Gastroesophageal sphincter (tissue), 4 donors: ENCODE results near the gene CDYL. TPM values are rescaled to one million over a fixed set of nuclear protein-coding genes. Genes with fewer than 3 reads are reported as not detected.

Source experiments
- ATAC-seq: fragments of 150-250 bp; one replicate; pipeline ENCODE4 v1.9.1; 2016; ENCODE audit warnings: mild to moderate bottlenecking, moderate library complexity
- H3K27ac ChIP-seq, 4 donors: fragments of 200-600 bp; sonication (generic) in 3 of 4; 1 replicate in 3 of 4; 2 replicates in 1 of 4; pipeline ENCODE4 v1.5.1; 2016 to 2019
- H3K27me3 ChIP-seq: fragments of 200-600 bp; sonication (generic); one replicate; pipeline ENCODE4 v1.5.1; 2019
- H3K36me3 ChIP-seq, 2 donors: fragments of 200-600 bp; sonication (generic); one replicate each; pipeline ENCODE4 v1.5.1; 2019; ENCODE audit warnings: control low read depth in 1 of 2
- H3K4me1 ChIP-seq, 3 donors: fragments of 200-600 bp; sonication (generic); 1 replicate in 2 of 3; 2 replicates in 1 of 3; pipeline ENCODE4 v1.5.1; 2016 to 2019; ENCODE audit warnings: control low read depth in 2 of 3
- H3K4me3 ChIP-seq, 2 donors: fragments of 200-600 bp; sonication (generic); one replicate each; pipeline ENCODE4 v1.5.1; 2019; ENCODE audit warnings: mild to moderate bottlenecking in 1 of 2, moderate library complexity in 1 of 2
- H3K9me3 ChIP-seq, 3 donors: fragments of 200-600 bp; sonication (generic); one replicate each; pipeline ENCODE4 v1.5.1; 2017 to 2019; ENCODE audit warnings: control low read depth in 2 of 3
- CTCF ChIP-seq, 4 experiments: fragments of 200-600 bp in 2 of 4; fragments of 450-650 bp in 2 of 4; sonication (generic) in 1 of 4; IDR thresholded peaks; one replicate each; pipeline ENCODE4 v1.5.1; 2017 to 2019; ENCODE audit warnings: antibody characterized with exemption in 4 of 4, mild to moderate bottlenecking in 2 of 4, moderate library complexity in 2 of 4
- EP300 ChIP-seq: sonication (generic); formaldehyde crosslinking; IDR thresholded peaks from one replicate; pipeline ENCODE4 v1.6.1; 2017; ENCODE audit warnings: antibody characterized with exemption, mild to moderate bottlenecking
- POLR2A ChIP-seq, 2 donors: fragments of 450-650 bp; IDR thresholded peaks; one replicate each; pipeline ENCODE4 v1.6.1; 2017; ENCODE audit warnings: antibody characterized with exemption in 2 of 2, mild to moderate bottlenecking in 2 of 2, moderate library complexity in 1 of 2
- POLR2AphosphoS5 ChIP-seq: sonication (generic); formaldehyde crosslinking; IDR thresholded peaks from one replicate; pipeline ENCODE4 v1.6.1; 2017; ENCODE audit warnings: antibody characterized with exemption
- WGBS, 2 donors: methylation state at CpG; one replicate each; pipeline ENCODE4 v1.1.5; 2018; ENCODE audit warnings: low coverage in 1 of 2; 5-methylcytosine and 5-hydroxymethylcytosine counted together
- total RNA-seq, 4 donors: library from RNA; depleted of rRNA; stranded (reverse); fragments of >200 nt; gene quantifications; one replicate each; pipeline ENCODE4 v1.1.0, GENCODE V29; 2016

CDYL gene
- total RNA-seq, 4 donors from 2014 or later, result 32.0 to 68.3 (median 54.0) TPM

GRCh38 chr6:4903121-4903520, 126.9 kb downstream of the CDYL start:
- H3K9me3 ChIP-seq, result peaks cover 0 to 6% (median 0%) of the 10 kb centered on the region in 3 donors
- peaks cover 0 to 18% (median 0%) of the 10 kb centered on the region in 3 donors for H3K4me1 ChIP-seq
- no peak for TF ChIP-seq CTCF (IDR thresholded peaks at IDR 0.05)
- no peak for TF ChIP-seq POLR2AphosphoS5
- no peak for TF ChIP-seq EP300
- no peak for TF ChIP-seq POLR2A (IDR thresholded peaks at IDR 0.05)
- no peak overlapping the region for H3K27ac ChIP-seq
- WGBS, 2 donors, result 95 to 97% methylated on average over 9 of the region's 9 CpGs
- H3K36me3 ChIP-seq, result peaks cover 0 to 35% of the 10 kb centered on the region in 2 donors
- no peaks in the 10 kb centered on the region for H3K27me3 ChIP-seq
- H3K4me3 ChIP-seq, result no peak overlapping the region
- ATAC-seq, result no peak

- Histone ChIP-seq H3K27ac (no peak overlapping the region), H3K36me3 (peaks cover 0 to 32% of the 10 kb centered on the region in 2 donors), H3K4me1 (peaks cover 0 to 20% (median 0%) of the 10 kb centered on the region in 3 donors), H3K4me3 (no peak overlapping the region), H3K9me3 (peaks cover 0 to 6% (median 0%) of the 10 kb centered on the region in 3 donors), H3K27me3 (no peaks in the 10 kb centered on the region)
- no peak for TF ChIP-seq EP300
- no peak for TF ChIP-seq POLR2A (IDR thresholded peaks at IDR 0.05)
- TF ChIP-seq POLR2AphosphoS5, result no peak
- WGBS, 2 donors, result 68 to 84% methylated on average over 5 to 7 of the region's 12 CpGs
- no peak for ATAC-seq
Observed at GRCh38 chr6:4903751-4904370, 127.7 kb downstream of the CDYL start.

GRCh38 chr6:4904461-4905025, 128.3 kb downstream of the CDYL start:
- WGBS, 2 donors, result 94 to 98% methylated on average over 3 to 4 of the region's 12 CpGs
- no peak overlapping the region for H3K27ac ChIP-seq
- H3K4me3 ChIP-seq, result no peak overlapping the region
- no peaks in the 10 kb centered on the region for H3K27me3 ChIP-seq
- H3K9me3 ChIP-seq, result peaks cover 0 to 3% (median 0%) of the 10 kb centered on the region in 3 donors
- ATAC-seq, result no peak
- peaks cover 0 to 27% of the 10 kb centered on the region in 2 donors for H3K36me3 ChIP-seq
- TF ChIP-seq CTCF (IDR thresholded peaks at IDR 0.05), result no peak
- no peak for TF ChIP-seq POLR2A (IDR thresholded peaks at IDR 0.05)
- no peak for TF ChIP-seq POLR2AphosphoS5
- TF ChIP-seq EP300, result no peak
- H3K4me1 ChIP-seq, result peaks cover 0 to 20% (median 0%) of the 10 kb centered on the region in 3 donors

- WGBS, 2 donors, result 75 to 94% methylated on average over 2 to 3 of the region's 3 CpGs
- no peaks in the 10 kb centered on the region for H3K9me3 ChIP-seq
- TF ChIP-seq POLR2AphosphoS5, result no peak
- no peak for TF ChIP-seq EP300
Observed at GRCh38 chr6:4905826-4906225, 129.6 kb downstream of the CDYL start.

GRCh38 chr6:4906293-4907276, 130.4 kb downstream of the CDYL start:
- H3K36me3 ChIP-seq, result peaks cover 0 to 22% of the 10 kb centered on the region in 2 donors
- ATAC-seq, result no peak
- H3K4me3 ChIP-seq, result no peak overlapping the region
- peaks cover 0 to 19% (median 0%) of the 10 kb centered on the region in 3 donors for H3K4me1 ChIP-seq
- WGBS, 2 donors, result 72 to 90% methylated on average over 10 to 11 of the region's 11 CpGs
- no peaks in the 10 kb centered on the region for H3K27me3 ChIP-seq
- TF ChIP-seq POLR2AphosphoS5, result no peak
- no peak for TF ChIP-seq POLR2A (IDR thresholded peaks at IDR 0.05)
- TF ChIP-seq EP300, result no peak
- no peak for TF ChIP-seq CTCF (IDR thresholded peaks at IDR 0.05)
- H3K9me3 ChIP-seq, result no peaks in the 10 kb centered on the region
- H3K27ac ChIP-seq, result no peak overlapping the region

More at GRCh38 chr6:4905826-4906225, 129.6 kb downstream of the CDYL start:
- no peaks in the 10 kb centered on the region for H3K27me3 ChIP-seq
- ATAC-seq, result no peak
- H3K4me1 ChIP-seq, result peaks cover 0 to 19% (median 0%) of the 10 kb centered on the region in 3 donors
- no peak overlapping the region for H3K27ac ChIP-seq
- H3K4me3 ChIP-seq, result no peak overlapping the region
- peaks cover 0 to 23% of the 10 kb centered on the region in 2 donors for H3K36me3 ChIP-seq
